Fibroblast of villous mesenchyme (primary cell): ENCODE results near the gene CNTD1. TPM values are rescaled to one million over a fixed set of nuclear protein-coding genes. Genes with fewer than 3 reads are reported as not detected.

Source experiments
- DNase-seq: peaks from one replicate; pipeline ENCODE4 v3.0.0-alpha.2; 2010; ENCODE audit warnings: low read depth
- H3K4me3 ChIP-seq: 2 replicates; pipeline ENCODE4 v1.5.1; 2011; ENCODE audit warnings: low read depth, mild to moderate bottlenecking, low read length
- total RNA-seq: library from RNA; depleted of rRNA; stranded (reverse); fragments of >200 nt; gene quantifications from 2 replicates; pipeline ENCODE4 v1.2.3, GENCODE V29; 2012
- TF ChIP-seq, protein P1 (sequence below): IDR thresholded peaks from 2 replicates; pipeline ENCODE4 v1.5.1; 2012; ENCODE audit warnings: low read depth, mild to moderate bottlenecking, low read length; ENCODE audit not compliant: insufficient read depth

CNTD1 gene
- total RNA-seq, 1 donor, result not detected

DNA sequence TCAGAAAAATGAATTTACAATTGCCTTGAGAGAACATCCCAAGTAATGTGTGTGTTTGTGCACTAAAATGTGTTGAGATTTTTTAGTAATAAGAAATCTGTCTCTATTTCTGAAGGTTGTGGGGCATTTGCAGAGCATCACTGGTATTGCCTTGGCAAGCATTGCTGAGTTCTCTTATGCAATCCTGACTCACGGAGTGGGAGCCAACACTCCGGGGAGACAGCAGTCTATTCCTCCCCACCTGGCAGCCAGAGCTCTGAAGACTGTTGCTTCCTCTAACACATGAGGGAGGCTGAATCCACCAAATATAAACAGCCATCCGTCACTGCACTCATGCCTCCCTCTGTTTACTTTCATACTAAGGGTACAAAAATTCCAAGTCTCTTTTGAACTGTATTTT is 10.6 kb downstream of the CNTD1 start:
- DNase-seq, result peak; percentile 82
- TF ChIP-seq, protein P1, sequence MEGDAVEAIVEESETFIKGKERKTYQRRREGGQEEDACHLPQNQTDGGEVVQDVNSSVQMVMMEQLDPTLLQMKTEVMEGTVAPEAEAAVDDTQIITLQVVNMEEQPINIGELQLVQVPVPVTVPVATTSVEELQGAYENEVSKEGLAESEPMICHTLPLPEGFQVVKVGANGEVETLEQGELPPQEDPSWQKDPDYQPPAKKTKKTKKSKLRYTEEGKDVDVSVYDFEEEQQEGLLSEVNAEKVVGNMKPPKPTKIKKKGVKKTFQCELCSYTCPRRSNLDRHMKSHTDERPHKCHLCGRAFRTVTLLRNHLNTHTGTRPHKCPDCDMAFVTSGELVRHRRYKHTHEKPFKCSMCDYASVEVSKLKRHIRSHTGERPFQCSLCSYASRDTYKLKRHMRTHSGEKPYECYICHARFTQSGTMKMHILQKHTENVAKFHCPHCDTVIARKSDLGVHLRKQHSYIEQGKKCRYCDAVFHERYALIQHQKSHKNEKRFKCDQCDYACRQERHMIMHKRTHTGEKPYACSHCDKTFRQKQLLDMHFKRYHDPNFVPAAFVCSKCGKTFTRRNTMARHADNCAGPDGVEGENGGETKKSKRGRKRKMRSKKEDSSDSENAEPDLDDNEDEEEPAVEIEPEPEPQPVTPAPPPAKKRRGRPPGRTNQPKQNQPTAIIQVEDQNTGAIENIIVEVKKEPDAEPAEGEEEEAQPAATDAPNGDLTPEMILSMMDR, result no peak
- H3K4me3 ChIP-seq, result no peak overlapping the region

GRCh38 chr17:42814633-42815399 is 16.2 kb downstream of the CNTD1 start:
- TF ChIP-seq, protein P1, result no peak
- H3K4me3 ChIP-seq, result no peak overlapping the region
- peak; percentile 73 for DNase-seq

DNA sequence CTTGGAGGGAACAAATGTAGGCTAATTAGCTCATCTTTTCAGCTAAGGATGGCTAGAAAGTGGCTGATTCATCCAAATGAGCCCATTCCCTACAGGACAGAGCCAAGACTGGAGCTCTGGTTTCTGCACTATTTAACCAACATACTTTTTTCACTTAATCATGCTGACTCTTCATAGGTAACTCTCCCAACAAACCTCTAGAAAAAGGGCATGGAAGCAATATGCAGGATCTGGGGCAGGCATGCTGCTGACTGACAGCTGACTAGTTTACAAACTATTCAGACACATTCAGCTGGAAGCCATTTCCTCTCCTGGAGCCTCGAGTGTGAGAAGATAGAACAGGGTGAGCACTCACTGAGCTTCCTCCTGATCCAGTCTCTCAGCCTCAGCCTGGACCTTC is 19.2 kb downstream of the CNTD1 start:
- TF ChIP-seq, protein P1, result no peak
- DNase-seq, result no peak
- no peak overlapping the region for H3K4me3 ChIP-seq

DNA sequence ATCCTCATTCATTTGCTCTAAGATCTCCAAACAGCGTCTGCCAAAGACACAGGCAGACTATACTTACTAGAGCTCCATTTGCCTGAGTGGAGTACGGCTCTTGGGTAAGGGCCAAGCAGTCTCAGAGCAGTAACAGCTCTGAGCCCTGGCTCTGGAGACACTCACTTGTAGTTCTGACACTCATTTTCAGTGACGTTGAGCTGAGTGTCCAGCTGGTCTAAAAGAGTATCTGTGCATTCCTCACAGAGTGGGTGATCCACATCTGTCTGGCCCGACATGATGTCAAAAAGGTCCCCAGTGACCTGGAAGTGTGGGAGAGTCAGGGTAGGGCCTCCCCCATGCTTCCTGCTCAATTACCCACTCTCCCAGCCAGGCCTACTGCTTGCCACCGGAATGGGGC is 19.7 kb downstream of the CNTD1 start:
- no peak for DNase-seq
- TF ChIP-seq, protein P1, result no peak
- no peak overlapping the region for H3K4me3 ChIP-seq

DNA sequence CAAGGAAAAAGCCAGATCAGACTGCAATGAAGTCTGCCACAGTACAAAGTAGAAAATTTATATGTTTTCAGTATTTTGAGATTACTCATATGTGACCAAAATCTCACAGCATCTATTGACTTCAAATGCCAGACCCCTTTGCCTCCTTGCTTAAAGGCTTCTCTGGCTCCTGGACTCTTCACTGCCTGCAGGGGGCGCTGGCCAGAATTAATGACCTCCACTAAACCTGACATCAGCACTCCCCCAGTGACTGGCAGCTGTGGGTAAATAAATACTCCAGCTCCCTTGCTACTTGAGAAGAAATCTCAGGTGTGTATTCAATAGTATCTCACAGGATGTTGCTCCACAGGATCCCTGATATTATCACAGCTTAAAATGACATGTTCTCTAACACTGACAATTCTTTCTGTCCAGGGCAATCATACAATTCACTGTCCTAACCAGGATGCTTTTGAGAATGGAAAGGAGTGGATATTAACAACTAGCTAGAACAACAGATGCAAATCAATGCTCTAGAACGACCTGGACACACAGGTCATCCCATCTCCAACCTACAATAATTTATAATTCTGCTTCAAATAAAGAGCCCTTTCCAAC is 21.4 kb downstream of the CNTD1 start:
- TF ChIP-seq, protein P1, result peak; percentile 76
- no peak overlapping the region for H3K4me3 ChIP-seq
- peak; percentile 46 for DNase-seq

- DNase-seq, result peak; percentile 68
- no peak overlapping the region for H3K4me3 ChIP-seq
- TF ChIP-seq, protein P1, result no peak
These were observed 22.5 kb downstream of the CNTD1 start for GRCh38 chr17:42821176-42821575.

DNA sequence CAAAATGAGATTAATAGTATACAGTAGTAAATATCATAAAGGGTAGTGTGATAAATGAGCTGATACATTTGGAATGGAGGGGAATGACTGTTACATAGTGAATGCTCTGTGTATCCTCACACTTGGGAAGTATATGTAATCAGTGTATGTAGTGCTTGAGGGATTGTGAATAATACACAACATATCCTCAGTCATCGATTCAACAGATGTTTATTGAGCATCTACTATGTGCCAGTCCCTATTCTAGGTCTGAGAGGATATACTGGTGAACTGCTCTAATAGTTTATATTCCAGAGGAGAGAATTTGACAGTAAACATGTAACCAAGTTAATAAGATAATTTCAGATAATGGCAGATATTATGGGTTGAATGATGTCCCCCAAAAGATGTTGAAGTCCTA is 28.8 kb downstream of the CNTD1 start:
- no peak for DNase-seq
- no peak overlapping the region for H3K4me3 ChIP-seq
- TF ChIP-seq, protein P1, result no peak
